Esophagus muscularis mucosa (tissue), 4 donors: ENCODE data around the gene DNM1. TPM values are rescaled to one million over a fixed set of nuclear protein-coding genes. Genes with fewer than 3 reads are reported as not detected.

Experiments
- DNase-seq: peaks from one replicate; pipeline ENCODE4 v3.0.0-alpha.2; 2017; ENCODE audit errors: extremely low spot score
- H3K27ac ChIP-seq, 4 donors: fragments of 200-600 bp; sonication (generic); replicated peaks in 1 of 4; 1 replicate in 3 of 4; 2 replicates in 1 of 4; pipeline ENCODE4 v1.5.1; 2016 to 2019; ENCODE audit warnings: mild to moderate bottlenecking in 1 of 4
- H3K27me3 ChIP-seq, 4 donors: fragments of 200-600 bp; sonication (generic); one replicate each; pipeline versions ENCODE4 v1.5.1 to v1.6.0; 2016 to 2019
- H3K36me3 ChIP-seq, 4 donors: fragments of 200-600 bp; sonication (generic); one replicate each; pipeline ENCODE4 v1.5.1; 2016 to 2019
- H3K4me1 ChIP-seq, 4 donors: fragments of 200-600 bp; sonication (generic); one replicate each; pipeline ENCODE4 v1.5.1; 2016 to 2019
- H3K4me3 ChIP-seq, 4 donors: fragments of 200-600 bp; sonication (generic); 1 replicate in 2 of 4; 2 replicates in 2 of 4; pipeline ENCODE4 v1.5.1; 2016 to 2019; ENCODE audit warnings: mild to moderate bottlenecking in 4 of 4, moderate library complexity in 1 of 4
- H3K9me3 ChIP-seq, 4 donors: fragments of 200-600 bp; sonication (generic); 1 replicate in 3 of 4; 2 replicates in 1 of 4; pipeline ENCODE4 v1.5.1; 2016 to 2019
- EP300 ChIP-seq: sonication (generic); formaldehyde crosslinking; IDR thresholded peaks from one replicate; pipeline ENCODE4 v1.6.1; 2017; ENCODE audit warnings: antibody characterized with exemption
- POLR2A ChIP-seq: fragments of 450-650 bp; IDR thresholded peaks from one replicate; pipeline ENCODE4 v1.6.1; 2017; ENCODE audit warnings: antibody characterized with exemption, moderate library complexity, mild to moderate bottlenecking, low read depth
- POLR2AphosphoS5 ChIP-seq, 2 donors: sonication (generic); formaldehyde crosslinking; IDR thresholded peaks; one replicate each; pipeline ENCODE4 v1.6.1; 2017; ENCODE audit warnings: antibody characterized with exemption in 2 of 2
- WGBS: methylation state at CpG from one replicate; pipeline ENCODE4 v1.1.5; 2018; 5-methylcytosine and 5-hydroxymethylcytosine counted together
- intact Hi-C: fragments of 100-400 bp; cut with DNase I; formaldehyde crosslinking; loops from one replicate; pipeline ENCODE4 v1.15.1; 2023
- total RNA-seq, 4 donors: library from RNA; depleted of rRNA; stranded (reverse); fragments of >200 nt; gene quantifications; one replicate each; pipeline versions ENCODE4 v1.1.0 to v1.2.1, GENCODE V29; 2016
- TF ChIP-seq, protein P1 (sequence below), 3 experiments: fragments of 200-600 bp in 2 of 3; fragments of 450-650 bp in 1 of 3; sonication (generic) in 2 of 3; IDR thresholded peaks; one replicate each; pipeline ENCODE4 v1.5.1; 2017 to 2019; ENCODE audit warnings: antibody characterized with exemption in 3 of 3, mild to moderate bottlenecking in 2 of 3, moderate library complexity in 1 of 3

The DNM1 gene
- total RNA-seq, 4 donors from 2014 or later: 10.9 to 27.0 (median 16.8) TPM

DNA sequence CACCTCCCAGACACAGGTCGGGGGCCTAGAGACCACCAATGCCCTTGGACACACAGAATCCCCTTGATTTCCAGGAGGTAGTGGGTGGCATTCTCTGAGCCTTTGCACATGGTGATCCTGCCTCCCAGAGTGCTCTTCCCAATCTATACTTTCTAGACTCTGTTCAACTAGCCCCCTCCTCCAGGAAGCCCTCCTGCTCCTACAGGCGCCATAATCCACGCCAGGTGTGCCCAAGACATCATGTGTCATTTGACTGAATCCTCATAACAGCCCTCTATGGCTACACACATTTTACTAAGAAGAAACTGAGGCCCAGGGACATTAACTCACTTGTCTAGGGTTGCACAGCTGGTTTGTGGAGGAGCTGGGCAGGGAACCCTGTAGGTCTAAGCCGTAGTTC, 36.0 kb upstream of the DNM1 start:
- Histone ChIP-seq H3K27ac (no peak overlapping the region), H3K9me3 (no peaks in the 10 kb centered on the region), H3K27me3 (no peaks in the 10 kb centered on the region), H3K4me1 (peaks cover 0 to 2% (median under 1%) of the 10 kb centered on the region in 4 donors), H3K4me3 (no peak overlapping the region), H3K36me3 (peaks cover 51 to 91% (median 85%) of the 10 kb centered on the region in 4 donors)
- DNase-seq: no peak
- TF ChIP-seq POLR2AphosphoS5 (IDR thresholded peaks at IDR 0.05): no peak
- TF ChIP-seq EP300: no peak
- TF ChIP-seq POLR2A: no peak
- TF ChIP-seq, protein P1, sequence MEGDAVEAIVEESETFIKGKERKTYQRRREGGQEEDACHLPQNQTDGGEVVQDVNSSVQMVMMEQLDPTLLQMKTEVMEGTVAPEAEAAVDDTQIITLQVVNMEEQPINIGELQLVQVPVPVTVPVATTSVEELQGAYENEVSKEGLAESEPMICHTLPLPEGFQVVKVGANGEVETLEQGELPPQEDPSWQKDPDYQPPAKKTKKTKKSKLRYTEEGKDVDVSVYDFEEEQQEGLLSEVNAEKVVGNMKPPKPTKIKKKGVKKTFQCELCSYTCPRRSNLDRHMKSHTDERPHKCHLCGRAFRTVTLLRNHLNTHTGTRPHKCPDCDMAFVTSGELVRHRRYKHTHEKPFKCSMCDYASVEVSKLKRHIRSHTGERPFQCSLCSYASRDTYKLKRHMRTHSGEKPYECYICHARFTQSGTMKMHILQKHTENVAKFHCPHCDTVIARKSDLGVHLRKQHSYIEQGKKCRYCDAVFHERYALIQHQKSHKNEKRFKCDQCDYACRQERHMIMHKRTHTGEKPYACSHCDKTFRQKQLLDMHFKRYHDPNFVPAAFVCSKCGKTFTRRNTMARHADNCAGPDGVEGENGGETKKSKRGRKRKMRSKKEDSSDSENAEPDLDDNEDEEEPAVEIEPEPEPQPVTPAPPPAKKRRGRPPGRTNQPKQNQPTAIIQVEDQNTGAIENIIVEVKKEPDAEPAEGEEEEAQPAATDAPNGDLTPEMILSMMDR (IDR thresholded peaks at IDR 0.05): no peak
- intact Hi-C loops: no loop called here
- WGBS: 100% methylated on average over 3 of the region's 4 CpGs

- intact Hi-C loops: no loop called here
- no peak for DNase-seq
- H3K9me3 ChIP-seq: no peaks in the 10 kb centered on the region
- peaks cover 51 to 87% (median 77%) of the 10 kb centered on the region in 4 donors for H3K36me3 ChIP-seq
- no peaks in the 10 kb centered on the region for H3K4me1 ChIP-seq
- no peak overlapping the region for H3K27ac ChIP-seq
- H3K4me3 ChIP-seq: no peak overlapping the region
- TF ChIP-seq POLR2A (no peak), EP300 (no peak), POLR2AphosphoS5 (IDR thresholded peaks at IDR 0.05) (no peak)
- TF ChIP-seq, protein P1 (IDR thresholded peaks at IDR 0.05): no peak
- WGBS: 93% methylated on average over 8 of the region's 8 CpGs
- H3K27me3 ChIP-seq: no peaks in the 10 kb centered on the region
Observed at GRCh38 chr9:128168731-128169308, 34.4 kb upstream of the DNM1 start.

DNA sequence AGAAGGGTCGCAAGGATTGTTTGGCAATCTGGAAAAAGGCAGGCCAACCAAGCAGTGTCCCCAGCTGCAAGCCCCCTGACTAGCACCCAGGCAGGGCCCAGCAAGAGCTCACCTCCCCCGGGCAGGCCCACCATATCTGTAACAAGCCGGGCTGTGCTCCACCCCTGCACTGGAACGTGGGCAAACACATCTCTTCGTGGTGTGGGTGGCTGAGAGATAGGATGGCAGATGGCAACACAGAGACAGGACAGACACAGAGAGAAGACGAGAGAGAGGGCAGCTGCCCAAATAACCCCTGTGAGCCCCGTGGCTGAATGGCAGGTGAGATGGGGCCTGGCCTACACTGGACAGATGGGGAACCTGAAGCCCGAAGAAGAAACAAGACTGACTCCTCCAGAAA, 33.7 kb upstream of the DNM1 start:
- Histone ChIP-seq H3K4me1 (no peaks in the 10 kb centered on the region), H3K9me3 (no peaks in the 10 kb centered on the region), H3K36me3 (peaks cover 51 to 87% (median 77%) of the 10 kb centered on the region in 4 donors), H3K27me3 (no peaks in the 10 kb centered on the region), H3K27ac (no peak overlapping the region), H3K4me3 (no peak overlapping the region)
- WGBS: 90% methylated on average over 5 of the region's 8 CpGs
- TF ChIP-seq, protein P1 (IDR thresholded peaks at IDR 0.05): no peak
- TF ChIP-seq EP300: no peak
- TF ChIP-seq POLR2AphosphoS5 (IDR thresholded peaks at IDR 0.05): no peak
- TF ChIP-seq POLR2A: no peak
- intact Hi-C loops: no loop called here
- DNase-seq: no peak

- H3K4me3 ChIP-seq: no peak overlapping the region
- no peak for TF ChIP-seq POLR2A
- TF ChIP-seq EP300: no peak
- TF ChIP-seq POLR2AphosphoS5 (IDR thresholded peaks at IDR 0.05): no peak
- TF ChIP-seq, protein P1 (IDR thresholded peaks at IDR 0.05): no peak
- H3K4me1 ChIP-seq: no peaks in the 10 kb centered on the region
- H3K27me3 ChIP-seq: no peaks in the 10 kb centered on the region
- 89% methylated on average over 7 of the region's 8 CpGs for WGBS
- H3K36me3 ChIP-seq: peaks cover 54 to 87% (median 77%) of the 10 kb centered on the region in 4 donors
- H3K9me3 ChIP-seq: no peaks in the 10 kb centered on the region
- DNase-seq: no peak
- intact Hi-C loops: no loop called here
- H3K27ac ChIP-seq: no peak overlapping the region
Observed at GRCh38 chr9:128169925-128170324, 33.3 kb upstream of the DNM1 start.

- Histone ChIP-seq H3K4me3 (no peak overlapping the region), H3K27ac (no peak overlapping the region), H3K27me3 (no peaks in the 10 kb centered on the region), H3K4me1 (no peaks in the 10 kb centered on the region), H3K36me3 (peaks cover 57 to 87% (median 78%) of the 10 kb centered on the region in 4 donors), H3K9me3 (no peaks in the 10 kb centered on the region)
- 97% methylated on average over 4 of the region's 4 CpGs for WGBS
- no peak for DNase-seq
- intact Hi-C loops: no loop called here
- TF ChIP-seq POLR2A: no peak
- no peak for TF ChIP-seq EP300
- no peak for TF ChIP-seq POLR2AphosphoS5 (IDR thresholded peaks at IDR 0.05)
- TF ChIP-seq, protein P1 (IDR thresholded peaks at IDR 0.05): no peak
Observed at GRCh38 chr9:128174062-128174461, 29.1 kb upstream of the DNM1 start.
